H1 (cell line): ENCODE measurements around the gene B9D1. TPM values are rescaled to one million over a fixed set of nuclear protein-coding genes. Genes with fewer than 3 reads are reported as not detected.

Source experiments
- BCL11A ChIP-seq, 2 experiments: IDR thresholded peaks; one replicate each; pipeline ENCODE4 v1.6.1; 2011; ENCODE audit warnings: low read depth in 2 of 2, low read length in 2 of 2, mild to moderate bottlenecking in 2 of 2
- CBX8 ChIP-seq: fragments of 300-800, 300-1000 bp; sonication (generic); IDR thresholded peaks from 2 replicates; pipeline ENCODE4 v1.7.1; 2016; ENCODE audit warnings: low read depth, low read length, borderline replicate concordance
- JUND ChIP-seq: IDR thresholded peaks from 2 replicates; pipeline ENCODE4 v1.6.1; 2011; ENCODE audit warnings: mild to moderate bottlenecking, improper control_type of control experiment, low read length
- MAFK ChIP-seq: IDR thresholded peaks from 2 replicates; pipeline ENCODE4 v1.6.1; 2012; ENCODE audit warnings: low read depth, mild to moderate bottlenecking, improper control_type of control experiment, low read length
- RBBP5 ChIP-seq: IDR thresholded peaks from 2 replicates; pipeline ENCODE4 v1.7.1; 2012; ENCODE audit warnings: low read depth, mild to moderate bottlenecking, inconsistent platforms, low read length, moderate library complexity, borderline replicate concordance
- polyA plus RNA-seq, 7 experiments: library from polyadenylated mRNA; depleted of rRNA in 3 of 7; stranded (reverse) in 5 of 7; unstranded in 2 of 7; fragments of >200 nt in 5 of 7; fragments of 200-250 nt in 2 of 7; gene quantifications; 1 replicate in 5 of 7; 2 replicates in 1 of 7; 4 replicates in 1 of 7; pipeline versions ENCODE4 v1.2.1 to v1.2.3, GENCODE V29; 2011 to 2013; ENCODE audit warnings: missing spikeins in 2 of 7, mixed read lengths in 2 of 7
- total RNA-seq: library from RNA; stranded (reverse); fragmentation: NEBNext Ultra II Directional; extraction: Animal tissue kit (Norgen Biotek cat#: 25700); gene quantifications from 2 replicates; pipeline ENCODE4 v1.2.1, GENCODE V29; 2021

B9D1 gene
- total and polyA plus RNA-seq, 2 of the 8 experiments (the other 6 are each of a cell fraction or from before 2014, with no cell fraction given) = 24.6 to 65.7 TPM

DNA sequence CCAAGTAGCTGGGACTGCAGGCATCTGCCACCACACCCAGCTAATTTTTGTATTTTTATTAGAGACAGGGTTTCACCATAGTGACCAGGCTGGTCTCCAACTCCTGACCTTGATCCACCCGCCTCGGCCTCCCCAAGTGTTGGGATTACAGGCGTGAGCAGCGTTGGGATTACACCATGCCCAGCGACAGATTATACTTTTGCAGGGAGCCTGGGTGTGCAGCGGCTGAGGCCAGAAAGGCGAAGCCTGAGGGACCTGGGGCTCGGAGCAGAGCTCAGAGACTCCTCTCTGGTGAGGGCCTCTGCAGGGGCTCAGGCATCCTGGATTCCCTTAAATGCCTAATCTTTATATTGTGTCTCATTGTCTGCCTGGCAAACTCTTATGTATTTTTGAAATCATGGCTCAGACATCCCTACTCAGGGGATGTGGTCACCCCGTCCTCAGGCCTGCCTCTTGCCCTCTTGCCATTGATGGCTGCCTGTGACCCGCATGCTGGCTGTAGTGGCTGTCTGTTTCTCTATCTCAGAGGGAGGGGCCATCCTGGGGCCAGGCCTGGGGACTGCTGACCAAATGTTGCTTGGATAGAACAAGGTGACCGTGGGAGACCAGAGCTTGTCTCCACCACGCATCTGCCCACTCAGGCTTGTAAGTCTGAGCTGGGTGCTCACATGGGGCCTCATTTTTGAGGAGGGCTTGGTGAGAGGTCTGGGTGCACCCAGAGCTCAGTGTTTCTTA is 42.6 kb downstream of the B9D1 start (continued):
- TF ChIP-seq MAFK (no peak), RBBP5 (no peak), CBX8 (no peak), BCL11A (IDR thresholded peaks at IDR 0.05; ENCODE audit: low read depth in 2 of 2, low read length in 2 of 2) (no peak), JUND (no peak)
